T47D (cell line): ENCODE results near the gene MIER2.
"Not testable (repeated sequence)": the region's sequence is repeated elsewhere in the genome, so short reads cannot be mapped to it uniquely, and the experiment has no call there.

Experiments
- DNase-seq, 2 experiments: peaks; one replicate each; pipeline versions ENCODE4 v3.0.0 to v3.0.0-alpha.2; 2011 to 2012; ENCODE audit warnings: low read depth in 1 of 2, low spot score in 1 of 2
- JUND ChIP-seq: IDR thresholded peaks from 2 replicates; pipeline ENCODE4 v1.6.1; 2012; ENCODE audit warnings: low read depth
- in situ Hi-C: cut with HindIII; loops from 2 replicates; pipeline ENCODE4 v1.10.0; 2016; ENCODE audit warnings: low sequenced_read_pairs, low pct_unique_long_range_greater_than_20kb

MIER2 gene

GRCh38 chr19:366205-366783, 21.7 kb upstream of the MIER2 start:
- TF ChIP-seq JUND: no peak
- no peak for DNase-seq
- in situ Hi-C loops: no loop called here

GRCh38 chr19:364496-365287, 20.1 kb upstream of the MIER2 start:
- TF ChIP-seq JUND: no peak
- in situ Hi-C loops: no loop called here
- DNase-seq: no peak

DNA sequence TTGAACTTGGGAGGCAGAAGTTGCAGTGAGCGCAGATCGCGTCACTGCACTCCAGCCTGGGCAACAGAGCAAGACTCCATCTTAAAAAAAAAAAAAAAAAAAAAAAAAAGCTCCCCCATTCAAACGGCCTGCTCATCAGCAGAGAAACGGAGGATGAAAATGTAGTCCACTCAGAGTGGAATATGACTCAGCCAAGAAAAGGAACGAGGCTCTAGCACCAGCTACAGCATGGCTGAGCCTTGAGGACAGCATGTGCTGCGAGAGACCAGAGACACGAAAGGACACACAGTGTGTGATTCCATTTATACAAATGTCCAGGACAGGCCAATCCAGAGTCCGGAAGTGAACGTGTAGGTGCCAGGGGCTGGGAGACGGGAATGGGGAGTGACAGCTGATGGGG, 18.1 kb upstream of the MIER2 start:
- no peak for TF ChIP-seq JUND
- in situ Hi-C loops: no loop called here

DNA sequence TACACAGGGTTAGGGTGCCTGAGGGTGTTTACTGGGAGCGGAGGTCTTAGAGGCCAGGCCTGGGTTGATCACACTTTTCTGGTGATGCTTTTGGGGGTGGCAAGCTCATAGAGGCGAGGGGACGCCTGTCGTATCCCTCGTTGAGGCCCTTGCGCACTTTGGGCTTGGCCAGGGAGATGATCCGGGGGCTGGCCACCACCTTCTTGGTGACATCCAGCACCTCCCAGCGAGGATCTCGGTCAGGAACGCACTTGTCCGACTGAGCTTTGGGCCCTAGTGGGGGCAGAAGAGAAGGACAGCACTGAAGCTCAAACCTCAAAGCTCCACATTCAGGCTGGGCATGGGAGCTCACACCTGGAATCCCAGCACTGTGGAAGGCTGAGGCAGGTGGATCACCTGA, 17.6 kb upstream of the MIER2 start:
- DNase-seq: no peak
- in situ Hi-C loops: no loop called here
- TF ChIP-seq JUND: no peak

More for the DNA sequence above, 18.1 kb upstream of the MIER2 start:
- no peak for DNase-seq

- in situ Hi-C loops: no loop called here
- no peak for TF ChIP-seq JUND
- no peak for DNase-seq
Measured at GRCh38 chr19:359653-359925, 15.0 kb upstream of the MIER2 start.

DNA sequence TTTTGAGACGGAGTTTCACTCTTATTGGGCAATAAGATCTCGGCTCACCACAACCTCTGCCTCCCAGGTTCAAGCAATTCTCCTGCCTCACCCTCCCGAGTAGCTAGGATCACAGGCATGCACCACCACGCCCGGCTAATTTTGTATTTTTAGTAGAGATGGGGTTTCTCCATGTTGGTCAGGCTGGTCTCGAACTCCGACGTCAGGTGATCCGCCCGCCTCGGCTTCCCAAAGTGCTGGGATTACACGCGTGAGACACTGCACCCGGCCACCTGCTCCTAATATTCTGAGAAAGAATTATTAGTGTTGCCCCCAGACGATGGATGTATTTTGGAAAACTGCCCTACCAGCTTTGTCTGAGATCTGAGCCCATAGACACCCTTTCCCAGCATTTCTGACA, 10.9 kb upstream of the MIER2 start:
- not testable (repeated sequence) for DNase-seq

GRCh38 chr19:355134-355533, 10.5 kb upstream of the MIER2 start:
- no peak for TF ChIP-seq JUND
- in situ Hi-C loops: no loop called here
- DNase-seq: no peak

More for the DNA sequence above, 10.9 kb upstream of the MIER2 start:
- in situ Hi-C loops: not testable (repeated sequence)

GRCh38 chr19:351976-352625, 7.5 kb upstream of the MIER2 start:
- in situ Hi-C loops: no loop called here
- DNase-seq: no peak
- TF ChIP-seq JUND: no peak

DNA sequence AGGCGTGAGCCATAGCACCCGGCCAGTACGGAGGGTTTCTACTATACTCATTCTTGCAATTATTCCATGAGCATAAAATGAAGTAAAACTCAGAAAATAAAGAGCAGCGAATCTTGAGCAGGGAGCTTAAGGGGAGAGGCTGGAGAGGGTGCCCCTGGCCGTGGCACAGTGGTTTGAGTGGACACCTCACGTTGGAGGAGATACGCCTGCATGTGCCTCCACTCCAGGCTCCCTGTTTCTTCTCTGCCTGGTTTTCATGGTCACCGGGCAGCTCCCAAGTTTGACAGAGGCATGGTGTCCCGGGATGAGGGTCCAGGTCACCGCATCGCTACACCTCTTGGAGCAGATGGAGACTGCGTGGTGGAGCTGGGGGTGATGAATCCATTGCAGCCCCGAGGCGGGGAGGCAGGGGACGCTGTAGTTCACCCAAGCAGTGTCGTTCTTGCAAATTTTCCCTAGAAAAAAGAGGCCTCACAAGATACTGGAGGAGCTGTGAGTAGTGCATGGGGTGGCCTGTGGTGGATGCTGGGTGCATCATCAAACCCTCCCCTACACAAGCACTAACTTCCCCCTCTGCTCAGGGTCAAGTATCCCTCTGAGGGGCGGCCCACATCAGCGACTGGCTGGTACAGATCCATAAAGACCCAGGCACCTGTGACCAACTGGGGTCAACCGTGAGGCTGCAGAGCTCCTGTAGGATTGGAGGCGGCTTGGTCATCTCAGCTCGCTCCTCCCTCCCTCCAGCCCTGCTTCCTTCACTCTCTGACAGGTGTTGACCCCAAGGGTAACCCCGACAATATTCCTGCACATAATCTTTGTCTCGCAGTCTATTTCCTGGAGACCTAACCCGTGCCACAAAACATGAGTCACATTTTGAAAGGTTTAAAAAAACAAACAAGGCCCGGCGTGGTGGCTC, 3.6 kb upstream of the MIER2 start:
- no peak for DNase-seq
- no peak for TF ChIP-seq JUND
- in situ Hi-C loops: no loop called here

GRCh38 chr19:345320-345879, 804 bp upstream of the MIER2 start:
- no peak for DNase-seq
- in situ Hi-C loops: no loop called here
- TF ChIP-seq JUND: no peak

- TF ChIP-seq JUND: no peak
- peak in 1 of 2 experiments; percentile 60 for DNase-seq
- in situ Hi-C loops: no loop called here
Measured at GRCh38 chr19:343941-344624, 513 bp downstream of the MIER2 start.

- DNase-seq: no peak
- TF ChIP-seq JUND: no peak
- in situ Hi-C loops: no loop called here
Measured at GRCh38 chr19:343451-343931, 1.1 kb downstream of the MIER2 start.
